A549 (cell line): ENCODE results near the gene ZSCAN9. TPM values are rescaled to one million over a fixed set of nuclear protein-coding genes. Genes with fewer than 3 reads are reported as not detected.

Experiments used
- ATAC-seq, 2 experiments: fragments of 200-7000 bp in 1 of 2; fragments of >200 bp in 1 of 2; cut with Nextera tagmentation in 1 of 2; cut with Tn5 transposase in 1 of 2; 3 replicates each; pipeline versions ENCODE4 v1.8.0 to v1.9.1; 2018 to 2020; ENCODE audit warnings: mild to moderate bottlenecking in 1 of 2, moderate library complexity in 1 of 2
- CTCF ChIA-PET: fragments of 300-600 bp; sonication (Branson Sonifier 250); formaldehyde crosslinking; extraction: SDS; loops from one replicate; lab custom pipeline; 2021; ENCODE audit warnings: antibody characterized with exemption, inconsistent platforms; lab: Yijun Ruan, JAX
- POLR2A ChIA-PET: fragments of 350-600 bp; formaldehyde crosslinking; extraction: SDS; loops from one replicate; lab custom pipeline; 2021; ENCODE audit warnings: antibody characterized with exemption, inconsistent platforms; lab: Yijun Ruan, JAX
- DNase-seq, 2 experiments: peaks; one replicate each; pipeline versions ENCODE4 v3.0.0 to v3.0.0-alpha.2; 2011 to 2016; ENCODE audit warnings: low read depth in 1 of 2, low spot score in 1 of 2
- FAIRE-seq: peaks from 2 replicates; lab custom pipeline; 2011; peaks lifted over from hg19 to GRCh38; lab: Jason Lieb, UNC
- H3K27ac ChIP-seq, 2 experiments: fragments of >200 bp; sonication (Bioruptor Twin); formaldehyde crosslinking; 3 replicates each; pipeline ENCODE4 v1.5.1; 2016 to 2017
- H3K4me1 ChIP-seq: fragments of >200 bp; sonication (Bioruptor Twin); formaldehyde crosslinking; 3 replicates; pipeline ENCODE4 v1.6.1; 2016
- H3K4me2 ChIP-seq: fragments of >200 bp; sonication (Bioruptor Twin); formaldehyde crosslinking; 3 replicates; pipeline ENCODE4 v1.6.1; 2016
- H3K4me3 ChIP-seq: fragments of >200 bp; sonication (Bioruptor Twin); formaldehyde crosslinking; 3 replicates; pipeline ENCODE4 v1.5.1; 2016
- H3K9me3 ChIP-seq: fragments of >200 bp; sonication (Bioruptor Twin); formaldehyde crosslinking; 3 replicates; pipeline ENCODE4 v1.6.1; 2016
- BCL3 ChIP-seq: fragments of >200 bp; sonication (Bioruptor Twin); formaldehyde crosslinking; IDR thresholded peaks from 3 replicates; pipeline ENCODE4 v1.6.1; 2016
- BHLHE40 ChIP-seq: IDR thresholded peaks from 2 replicates; pipeline ENCODE4 v1.6.1; 2012; ENCODE audit warnings: low read depth, low read length, inconsistent platforms
- CBX8 ChIP-seq: fragments of 200-600 bp; sonication (generic); IDR thresholded peaks from 2 replicates; pipeline ENCODE4 v1.6.1; 2016
- CHD4 ChIP-seq: fragments of 200-600 bp; sonication (generic); IDR thresholded peaks from 2 replicates; pipeline ENCODE4 v1.6.1; 2016; ENCODE audit warnings: antibody characterized with exemption, mild to moderate bottlenecking, borderline replicate concordance
- E2F6 ChIP-seq: IDR thresholded peaks from 2 replicates; pipeline ENCODE4 v1.6.1; 2012; ENCODE audit warnings: low read depth, borderline replicate concordance
- EHF ChIP-seq: fragments of 250-450 bp; sonication (Bioruptor Pico); IDR thresholded peaks from 2 replicates; pipeline ENCODE4 v1.5.0; 2020; ENCODE audit warnings: mild to moderate bottlenecking
- EP300 ChIP-seq, 2 experiments: fragments of >200 bp; sonication (Bioruptor Twin); formaldehyde crosslinking; IDR thresholded peaks; 2 replicates in 1 of 2; 3 replicates in 1 of 2; pipeline ENCODE4 v1.6.1; 2016 to 2017
- FOSL2 ChIP-seq, 2 experiments: fragments of 450-650 bp in 1 of 2; fragments of >200 bp in 1 of 2; sonication (Bioruptor Twin) in 1 of 2; formaldehyde crosslinking; IDR thresholded peaks; 2 replicates each; pipeline versions ENCODE4 v1.5.0 to v1.6.1; 2016 to 2020; ENCODE audit warnings: mild to moderate bottlenecking in 1 of 2, moderate library complexity in 1 of 2
- GATA3 ChIP-seq: IDR thresholded peaks from 2 replicates; pipeline ENCODE4 v1.6.1; 2012; ENCODE audit warnings: borderline replicate concordance
- HES2 ChIP-seq: fragments of >200 bp; sonication (Bioruptor Twin); formaldehyde crosslinking; IDR thresholded peaks from 2 replicates; pipeline ENCODE4 v1.6.1; 2016
- HEYL ChIP-seq: fragments of 250-450 bp; sonication (Bioruptor Pico); IDR thresholded peaks from 2 replicates; pipeline ENCODE4 v1.8.0; 2021; ENCODE audit warnings: mild to moderate bottlenecking, moderate library complexity
- HOXB13 ChIP-seq: fragments of 250-450 bp; sonication (Bioruptor Pico); IDR thresholded peaks from 2 replicates; pipeline ENCODE4 v1.5.0; 2020; ENCODE audit warnings: low read depth, mild to moderate bottlenecking, moderate library complexity
- JUN ChIP-seq, 2 experiments: fragments of >200 bp; sonication (Bioruptor Twin); formaldehyde crosslinking; IDR thresholded peaks; 2 replicates in 1 of 2; 3 replicates in 1 of 2; pipeline ENCODE4 v1.6.1; 2016 to 2017
- JUNB ChIP-seq: fragments of >200 bp; sonication (Bioruptor Twin); formaldehyde crosslinking; IDR thresholded peaks from 2 replicates; pipeline ENCODE4 v1.6.1; 2016
- KDM5A ChIP-seq: fragments of 200-600 bp; sonication (generic); IDR thresholded peaks from 2 replicates; pipeline ENCODE4 v1.6.1; 2016; ENCODE audit warnings: antibody characterized with exemption, mild to moderate bottlenecking
- MAX ChIP-seq: IDR thresholded peaks from 2 replicates; pipeline ENCODE4 v1.6.1; 2012
- MYC ChIP-seq: IDR thresholded peaks from 2 replicates; pipeline ENCODE4 v1.6.1; 2012; ENCODE audit warnings: mild to moderate bottlenecking, inconsistent platforms, low read length, improper control_type of control experiment, borderline replicate concordance
- NFE2L2 ChIP-seq: fragments of 150-350 bp; conservative IDR thresholded peaks from 2 replicates; pipeline ENCODE4 v1.6.1; 2014; ENCODE audit warnings: low read length
- PBX3 ChIP-seq: IDR thresholded peaks from 2 replicates; pipeline ENCODE4 v1.6.1; 2012
- PHF8 ChIP-seq: fragments of 200-600 bp; sonication (generic); IDR thresholded peaks from 2 replicates; pipeline ENCODE4 v1.6.1; 2016; ENCODE audit warnings: low read depth, mild to moderate bottlenecking, antibody characterized with exemption, moderate library complexity, borderline replicate concordance
- POLR2AphosphoS2 ChIP-seq: conservative IDR thresholded peaks from 2 replicates; pipeline ENCODE4 v1.6.1; 2012; ENCODE audit warnings: low read length, improper control_type of control experiment, inconsistent platforms
- RAD21 ChIP-seq, 2 experiments: fragments of >200 bp in 1 of 2; sonication (Bioruptor Twin) in 1 of 2; formaldehyde crosslinking in 1 of 2; IDR thresholded peaks in 1 of 2; conservative IDR thresholded peaks in 1 of 2; 2 replicates in 1 of 2; 3 replicates in 1 of 2; pipeline ENCODE4 v1.6.1; 2012 to 2018; ENCODE audit warnings: inconsistent platforms in 1 of 2
- RARB ChIP-seq: fragments of 250-450 bp; sonication (Bioruptor Pico); IDR thresholded peaks from 2 replicates; pipeline ENCODE4 v1.8.0; 2021; ENCODE audit warnings: mild to moderate bottlenecking, moderate library complexity
- RCOR1 ChIP-seq: fragments of 150-350 bp; IDR thresholded peaks from 2 replicates; pipeline ENCODE4 v1.6.1; 2014; ENCODE audit warnings: antibody characterized with exemption, low read length, low read depth
- RNF2 ChIP-seq: fragments of 200-600 bp; sonication (generic); IDR thresholded peaks from 2 replicates; pipeline ENCODE4 v1.6.1; 2016; ENCODE audit warnings: low read depth, mild to moderate bottlenecking, antibody characterized with exemption, moderate library complexity, borderline replicate concordance
- SREBF2 ChIP-seq: fragments of 450-650 bp; IDR thresholded peaks from 2 replicates; pipeline ENCODE4 v1.6.1; 2014; ENCODE audit warnings: mild to moderate bottlenecking, moderate library complexity
- TFCP2L1 ChIP-seq: fragments of 250-450 bp; sonication (Bioruptor Pico); IDR thresholded peaks from 2 replicates; pipeline ENCODE4 v1.5.0; 2021; ENCODE audit warnings: mild to moderate bottlenecking
- USF2 ChIP-seq: fragments of 450-650 bp; IDR thresholded peaks from 2 replicates; pipeline ENCODE4 v1.6.1; 2014; ENCODE audit warnings: antibody characterized with exemption
- ZC3H11A ChIP-seq: fragments of 450-650 bp; IDR thresholded peaks from 2 replicates; pipeline ENCODE4 v1.6.1; 2014; ENCODE audit warnings: antibody characterized with exemption, mild to moderate bottlenecking
- ZNF302 ChIP-seq: fragments of 250-450 bp; sonication (Bioruptor Pico); IDR thresholded peaks from 2 replicates; pipeline ENCODE4 v1.9.0; 2021; ENCODE audit warnings: inconsistent platforms, mild to moderate bottlenecking, moderate library complexity
- ZSCAN20 ChIP-seq: fragments of 250-450 bp; sonication (Bioruptor Pico); IDR thresholded peaks from 2 replicates; pipeline ENCODE4 v1.8.0; 2022; ENCODE audit warnings: mild to moderate bottlenecking, moderate library complexity
- WGBS: methylation state at CpG from one replicate; pipeline ENCODE4 v1.1.6; 2017; ENCODE audit errors: missing lambda C conversion rate; 5-methylcytosine and 5-hydroxymethylcytosine counted together
- polyA plus RNA-seq, 4 experiments: library from polyadenylated mRNA; depleted of rRNA in 3 of 4; stranded (reverse); fragments of >200 nt; fragmentation: RNase III in 1 of 4; extraction: RNeasy Plus Mini Kit Qiagen cat#74134 plus additional on column Dnase treatment in 1 of 4; gene quantifications; 2 replicates in 3 of 4; 3 replicates in 1 of 4; pipeline ENCODE4 v1.2.3, GENCODE V29; 2011 to 2017

ZSCAN9 gene
- polyA plus RNA-seq, 2 of the 4 experiments (the other 2 are of a cell fraction) = 7.7 to 16.2 TPM

- H3K9me3 ChIP-seq = no peaks in the 10 kb centered on the region
- H3K27ac ChIP-seq = peak overlapping the region in 1 of 2 experiments; percentile 41; a peak in 1 of 6 replicates
- DNase-seq = peak in 1 of 2 experiments; percentile 17
- ChIA-PET POLR2A (interaction anchor here (1.1 kb wide), 1 partner anchor 66 kb away, joined by 4 read pairs; the partner anchor contains the start of gene ZKSCAN8), CTCF (no interaction called here)
- H3K4me2 ChIP-seq = peak overlapping the region; percentile 90
- 32% methylated on average over 35 of the region's 35 CpGs for WGBS
- ATAC-seq = peak; percentile 70 to 78; a peak in 5 of 6 replicates
- no peak for FAIRE-seq
- peaks cover 5% of the 10 kb centered on the region; the same call in 1 of the 3 replicates for H3K4me1 ChIP-seq
- peak overlapping the region; percentile 49 for H3K4me3 ChIP-seq
- TF ChIP-seq PHF8 (no peak), JUNB (no peak), RCOR1 (no peak), EHF (no peak), HES2 (no peak), BCL3 (no peak), GATA3 (no peak), HOXB13 (CRISPR knock-in tag) (no peak), RAD21 (conservative IDR thresholded peaks at IDR 0.05 in 1 of 2, IDR thresholded peaks at IDR 0.05 in 1 of 2) (no peak), PBX3 (no peak), CHD4 (no peak), CBX8 (peak; percentile 74; the same call in 1 of the 2 replicates), RNF2 (0 out of 2 replicates have a peak, but pooled peaks have one; percentile 26), E2F6 (peak; percentile 60; the same call in 1 of the 2 replicates), KDM5A (no peak), ZSCAN20 (CRISPR knock-in tag) (no peak), NFE2L2 (no peak), FOSL2 (IDR thresholded peaks at IDR 0.05) (no peak), FOSL2 (CRISPR knock-in tag; IDR thresholded peaks at IDR 0.05) (no peak), JUN (IDR thresholded peaks at IDR 0.05) (no peak), MAX (no peak)
These were observed 17.5 kb upstream of the ZSCAN9 start for GRCh38 chr6:28207510-28208110.

- 48% methylated on average over 23 of the region's 23 CpGs for WGBS
- DNase-seq (no peak), ATAC-seq (no peak), FAIRE-seq (no peak)
- Histone ChIP-seq H3K4me3 (peak overlapping the region; percentile 49), H3K27ac (no peak overlapping the region; a peak in 1 of 6 replicates), H3K4me1 (peaks cover 5% of the 10 kb centered on the region; the same call in 1 of the 3 replicates), H3K9me3 (no peaks in the 10 kb centered on the region), H3K4me2 (peak overlapping the region; percentile 90)
- no peak for TF ChIP-seq NFE2L2
- no peak for TF ChIP-seq RARB (CRISPR knock-in tag)
- no peak for TF ChIP-seq SREBF2
- no peak for TF ChIP-seq E2F6
- TF ChIP-seq BHLHE40 = no peak
- TF ChIP-seq GATA3 = no peak
- no peak for TF ChIP-seq HEYL (CRISPR knock-in tag)
- peak; percentile 67; the same call in 1 of the 2 replicates for TF ChIP-seq CBX8
- no peak for TF ChIP-seq ZNF302 (CRISPR knock-in tag)
- no peak for TF ChIP-seq EP300 (IDR thresholded peaks at IDR 0.05)
- TF ChIP-seq USF2 = no peak
- TF ChIP-seq ZC3H11A = no peak
- TF ChIP-seq MYC = no peak
- no peak for TF ChIP-seq TFCP2L1 (CRISPR knock-in tag)
- no peak for TF ChIP-seq HES2
- no peak for TF ChIP-seq POLR2AphosphoS2
- 0 out of 2 replicates have a peak, but pooled peaks have one; percentile 13 for TF ChIP-seq RNF2
- CTCF ChIA-PET = no interaction called here
- POLR2A ChIA-PET = no interaction called here
These were observed 16.9 kb upstream of the ZSCAN9 start for GRCh38 chr6:28208111-28208659.
